ENCODE measurements around the gene EPOP. TPM values are rescaled to one million over a fixed set of nuclear protein-coding genes. Genes with fewer than 3 reads are reported as not detected.
A peak's percentile ranks its signal among the peaks of the same experiment; 100 is the strongest.

EPOP gene
- total and polyA plus RNA-seq, 2 of the 13 experiments (the other 11 are each of a cell fraction or from before 2014, with no cell fraction given) = 14.7 to 37.8 TPM

DNA sequence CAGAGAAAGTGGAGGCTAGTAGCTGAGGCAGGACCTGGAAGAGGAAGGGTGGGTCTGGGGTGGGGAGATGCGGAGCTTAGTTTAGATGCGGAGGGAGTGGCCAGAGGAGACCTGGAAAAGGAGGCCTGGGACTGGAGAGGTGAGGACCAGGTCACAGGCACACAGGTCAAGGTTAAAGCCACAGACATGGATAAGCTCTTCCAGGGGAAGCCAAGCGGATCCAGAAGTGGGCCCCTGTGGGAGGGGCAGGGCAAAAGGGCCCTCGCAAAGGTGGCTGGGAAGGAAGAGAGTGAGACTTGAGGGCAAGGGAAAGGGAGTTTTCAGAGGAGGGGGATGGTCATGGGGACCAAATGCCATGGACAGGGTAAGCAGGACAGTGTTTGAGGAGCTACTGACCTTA, 16.4 kb upstream of the EPOP start (continued):
- TF ChIP-seq, protein P1, sequence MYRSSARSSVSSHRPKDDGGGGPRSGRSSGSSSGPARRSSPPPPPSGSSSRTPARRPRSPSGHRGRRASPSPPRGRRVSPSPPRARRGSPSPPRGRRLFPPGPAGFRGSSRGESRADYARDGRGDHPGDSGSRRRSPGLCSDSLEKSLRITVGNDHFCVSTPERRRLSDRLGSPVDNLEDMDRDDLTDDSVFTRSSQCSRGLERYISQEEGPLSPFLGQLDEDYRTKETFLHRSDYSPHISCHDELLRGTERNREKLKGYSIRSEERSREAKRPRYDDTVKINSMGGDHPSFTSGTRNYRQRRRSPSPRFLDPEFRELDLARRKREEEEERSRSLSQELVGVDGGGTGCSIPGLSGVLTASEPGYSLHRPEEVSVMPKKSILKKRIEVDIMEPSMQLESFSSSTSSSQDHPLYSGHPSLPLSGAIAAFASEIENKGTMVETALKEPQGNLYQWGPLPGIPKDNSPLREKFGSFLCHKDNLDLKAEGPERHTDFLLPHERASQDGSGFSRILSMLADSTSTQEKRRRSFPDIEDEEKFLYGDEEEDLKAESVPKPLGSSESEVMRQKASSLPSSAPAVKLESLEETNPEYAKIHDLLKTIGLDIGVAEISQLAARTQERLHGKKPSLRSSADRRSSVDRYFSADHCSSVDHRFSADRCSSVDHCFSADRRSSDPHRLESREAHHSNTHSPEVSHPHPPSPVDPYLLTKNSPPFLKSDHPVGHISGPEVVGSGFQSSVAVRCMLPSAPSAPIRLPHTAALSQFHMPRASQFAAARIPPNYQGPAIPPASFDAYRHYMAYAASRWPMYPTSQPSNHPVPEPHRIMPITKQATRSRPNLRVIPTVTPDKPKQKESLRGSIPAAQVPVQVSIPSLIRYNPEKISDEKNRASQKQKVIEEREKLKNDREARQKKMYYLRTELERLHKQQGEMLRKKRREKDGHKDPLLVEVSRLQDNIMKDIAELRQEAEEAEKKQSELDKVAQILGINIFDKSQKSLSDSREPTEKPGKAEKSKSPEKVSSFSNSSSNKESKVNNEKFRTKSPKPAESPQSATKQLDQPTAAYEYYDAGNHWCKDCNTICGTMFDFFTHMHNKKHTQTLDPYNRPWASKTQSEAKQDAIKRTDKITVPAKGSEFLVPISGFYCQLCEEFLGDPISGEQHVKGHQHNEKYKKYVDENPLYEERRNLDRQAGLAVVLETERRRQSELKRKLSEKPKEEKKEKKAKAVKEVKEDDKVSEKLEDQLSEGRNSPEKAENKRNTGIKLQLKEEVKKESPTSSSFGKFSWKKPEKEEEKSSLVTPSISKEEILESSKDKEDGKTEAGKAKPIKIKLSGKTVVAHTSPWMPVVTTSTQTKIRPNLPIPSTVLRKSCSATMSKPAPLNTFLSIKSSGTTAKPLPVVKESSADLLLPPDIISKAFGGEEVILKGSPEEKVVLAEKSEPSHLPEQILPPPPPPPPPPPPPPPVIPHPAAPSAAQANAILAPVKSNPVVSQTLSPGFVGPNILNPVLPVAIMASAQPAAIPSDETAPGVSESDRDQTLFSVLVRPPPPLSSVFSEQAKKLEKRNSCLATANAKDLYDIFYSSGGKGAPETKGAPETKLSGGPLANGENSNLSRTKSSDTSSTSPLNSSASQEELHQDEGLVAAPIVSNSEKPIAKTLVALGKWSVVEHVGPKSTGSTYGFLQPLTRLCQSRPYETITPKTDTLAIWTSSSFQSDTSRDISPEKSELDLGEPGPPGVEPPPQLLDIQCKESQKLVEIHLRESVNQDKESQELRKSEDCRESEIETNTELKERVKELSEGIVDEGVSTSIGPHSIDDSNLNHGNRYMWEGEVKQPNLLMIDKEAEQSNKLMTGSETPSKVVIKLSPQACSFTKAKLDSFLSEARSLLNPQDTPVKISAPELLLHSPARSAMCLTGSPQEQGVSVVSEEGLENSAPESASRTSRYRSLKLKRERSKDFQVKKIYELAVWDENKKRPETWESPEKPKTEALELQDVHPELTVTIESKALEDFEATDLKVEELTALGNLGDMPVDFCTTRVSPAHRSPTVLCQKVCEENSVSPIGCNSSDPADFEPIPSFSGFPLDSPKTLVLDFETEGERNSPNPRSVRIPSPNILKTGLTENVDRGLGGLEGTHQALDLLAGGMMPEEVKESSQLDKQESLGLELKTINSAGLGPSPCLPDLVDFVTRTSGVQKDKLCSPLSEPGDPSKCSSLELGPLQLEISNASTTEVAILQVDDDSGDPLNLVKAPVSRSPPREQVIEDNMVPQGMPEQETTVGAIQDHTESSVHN (CRISPR knock-in tag; IDR thresholded peaks at IDR 0.05) = no peak
- TF ChIP-seq RARG (CRISPR knock-in tag; IDR thresholded peaks at IDR 0.05; ENCODE audit: low read depth) (no peak), RARA (CRISPR knock-in tag; IDR thresholded peaks at IDR 0.05) (peak; percentile 99), ARHGAP35 (CRISPR knock-in tag; IDR thresholded peaks at IDR 0.05; ENCODE audit: borderline replicate concordance) (no peak), ZNF337 (CRISPR knock-in tag; IDR thresholded peaks at IDR 0.05; ENCODE audit: borderline replicate concordance, low read depth) (no peak), ZNF543 (CRISPR knock-in tag; IDR thresholded peaks at IDR 0.05) (no peak)
- TF ChIP-seq, protein P2, sequence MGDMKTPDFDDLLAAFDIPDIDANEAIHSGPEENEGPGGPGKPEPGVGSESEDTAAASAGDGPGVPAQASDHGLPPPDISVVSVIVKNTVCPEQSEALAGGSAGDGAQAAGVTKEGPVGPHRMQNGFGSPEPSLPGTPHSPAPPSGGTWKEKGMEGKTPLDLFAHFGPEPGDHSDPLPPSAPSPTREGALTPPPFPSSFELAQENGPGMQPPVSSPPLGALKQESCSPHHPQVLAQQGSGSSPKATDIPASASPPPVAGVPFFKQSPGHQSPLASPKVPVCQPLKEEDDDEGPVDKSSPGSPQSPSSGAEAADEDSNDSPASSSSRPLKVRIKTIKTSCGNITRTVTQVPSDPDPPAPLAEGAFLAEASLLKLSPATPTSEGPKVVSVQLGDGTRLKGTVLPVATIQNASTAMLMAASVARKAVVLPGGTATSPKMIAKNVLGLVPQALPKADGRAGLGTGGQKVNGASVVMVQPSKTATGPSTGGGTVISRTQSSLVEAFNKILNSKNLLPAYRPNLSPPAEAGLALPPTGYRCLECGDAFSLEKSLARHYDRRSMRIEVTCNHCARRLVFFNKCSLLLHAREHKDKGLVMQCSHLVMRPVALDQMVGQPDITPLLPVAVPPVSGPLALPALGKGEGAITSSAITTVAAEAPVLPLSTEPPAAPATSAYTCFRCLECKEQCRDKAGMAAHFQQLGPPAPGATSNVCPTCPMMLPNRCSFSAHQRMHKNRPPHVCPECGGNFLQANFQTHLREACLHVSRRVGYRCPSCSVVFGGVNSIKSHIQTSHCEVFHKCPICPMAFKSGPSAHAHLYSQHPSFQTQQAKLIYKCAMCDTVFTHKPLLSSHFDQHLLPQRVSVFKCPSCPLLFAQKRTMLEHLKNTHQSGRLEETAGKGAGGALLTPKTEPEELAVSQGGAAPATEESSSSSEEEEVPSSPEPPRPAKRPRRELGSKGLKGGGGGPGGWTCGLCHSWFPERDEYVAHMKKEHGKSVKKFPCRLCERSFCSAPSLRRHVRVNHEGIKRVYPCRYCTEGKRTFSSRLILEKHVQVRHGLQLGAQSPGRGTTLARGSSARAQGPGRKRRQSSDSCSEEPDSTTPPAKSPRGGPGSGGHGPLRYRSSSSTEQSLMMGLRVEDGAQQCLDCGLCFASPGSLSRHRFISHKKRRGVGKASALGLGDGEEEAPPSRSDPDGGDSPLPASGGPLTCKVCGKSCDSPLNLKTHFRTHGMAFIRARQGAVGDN (CRISPR knock-in tag; IDR thresholded peaks at IDR 0.05) = peak; percentile 44
- TF ChIP-seq, protein P3, sequence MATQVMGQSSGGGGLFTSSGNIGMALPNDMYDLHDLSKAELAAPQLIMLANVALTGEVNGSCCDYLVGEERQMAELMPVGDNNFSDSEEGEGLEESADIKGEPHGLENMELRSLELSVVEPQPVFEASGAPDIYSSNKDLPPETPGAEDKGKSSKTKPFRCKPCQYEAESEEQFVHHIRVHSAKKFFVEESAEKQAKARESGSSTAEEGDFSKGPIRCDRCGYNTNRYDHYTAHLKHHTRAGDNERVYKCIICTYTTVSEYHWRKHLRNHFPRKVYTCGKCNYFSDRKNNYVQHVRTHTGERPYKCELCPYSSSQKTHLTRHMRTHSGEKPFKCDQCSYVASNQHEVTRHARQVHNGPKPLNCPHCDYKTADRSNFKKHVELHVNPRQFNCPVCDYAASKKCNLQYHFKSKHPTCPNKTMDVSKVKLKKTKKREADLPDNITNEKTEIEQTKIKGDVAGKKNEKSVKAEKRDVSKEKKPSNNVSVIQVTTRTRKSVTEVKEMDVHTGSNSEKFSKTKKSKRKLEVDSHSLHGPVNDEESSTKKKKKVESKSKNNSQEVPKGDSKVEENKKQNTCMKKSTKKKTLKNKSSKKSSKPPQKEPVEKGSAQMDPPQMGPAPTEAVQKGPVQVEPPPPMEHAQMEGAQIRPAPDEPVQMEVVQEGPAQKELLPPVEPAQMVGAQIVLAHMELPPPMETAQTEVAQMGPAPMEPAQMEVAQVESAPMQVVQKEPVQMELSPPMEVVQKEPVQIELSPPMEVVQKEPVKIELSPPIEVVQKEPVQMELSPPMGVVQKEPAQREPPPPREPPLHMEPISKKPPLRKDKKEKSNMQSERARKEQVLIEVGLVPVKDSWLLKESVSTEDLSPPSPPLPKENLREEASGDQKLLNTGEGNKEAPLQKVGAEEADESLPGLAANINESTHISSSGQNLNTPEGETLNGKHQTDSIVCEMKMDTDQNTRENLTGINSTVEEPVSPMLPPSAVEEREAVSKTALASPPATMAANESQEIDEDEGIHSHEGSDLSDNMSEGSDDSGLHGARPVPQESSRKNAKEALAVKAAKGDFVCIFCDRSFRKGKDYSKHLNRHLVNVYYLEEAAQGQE (IDR thresholded peaks at IDR 0.05; ENCODE audit: borderline replicate concordance in 1 of 2, low read depth in 1 of 2, low read length in 2 of 2) = peak in 1 of 2 experiments; percentile 41; a peak in 1 of 4 replicates
- TF ChIP-seq, protein P4, sequence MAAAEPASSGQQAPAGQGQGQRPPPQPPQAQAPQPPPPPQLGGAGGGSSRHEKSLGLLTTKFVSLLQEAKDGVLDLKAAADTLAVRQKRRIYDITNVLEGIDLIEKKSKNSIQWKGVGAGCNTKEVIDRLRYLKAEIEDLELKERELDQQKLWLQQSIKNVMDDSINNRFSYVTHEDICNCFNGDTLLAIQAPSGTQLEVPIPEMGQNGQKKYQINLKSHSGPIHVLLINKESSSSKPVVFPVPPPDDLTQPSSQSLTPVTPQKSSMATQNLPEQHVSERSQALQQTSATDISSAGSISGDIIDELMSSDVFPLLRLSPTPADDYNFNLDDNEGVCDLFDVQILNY (CRISPR knock-in tag; conservative IDR thresholded peaks at IDR 0.05) = no peak
- TF ChIP-seq, protein P5, sequence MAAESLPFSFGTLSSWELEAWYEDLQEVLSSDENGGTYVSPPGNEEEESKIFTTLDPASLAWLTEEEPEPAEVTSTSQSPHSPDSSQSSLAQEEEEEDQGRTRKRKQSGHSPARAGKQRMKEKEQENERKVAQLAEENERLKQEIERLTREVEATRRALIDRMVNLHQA (CRISPR knock-in tag; IDR thresholded peaks at IDR 0.05) = no peak
